GM12874 (cell line): ENCODE results near the gene RNF220.

Experiments used
- CTCF ChIP-seq: IDR thresholded peaks from 2 replicates; pipeline ENCODE4 v1.5.1; 2011; ENCODE audit warnings: low read depth, mild to moderate bottlenecking, control low read depth, low read length, moderate library complexity; ENCODE audit not compliant: insufficient read depth

RNF220 gene

GRCh38 chr1:44575396-44575795, 170.3 kb downstream of the RNF220 start:
- TF ChIP-seq CTCF = no peak

GRCh38 chr1:44576456-44577150, 171.5 kb downstream of the RNF220 start:
- no peak for TF ChIP-seq CTCF

- no peak for TF ChIP-seq CTCF
Measured at GRCh38 chr1:44581205-44581604, 176.2 kb downstream of the RNF220 start.

GRCh38 chr1:44584167-44584566, 179.1 kb downstream of the RNF220 start:
- no peak for TF ChIP-seq CTCF

GRCh38 chr1:44585315-44585920, 180.4 kb downstream of the RNF220 start:
- no peak for TF ChIP-seq CTCF

GRCh38 chr1:44587796-44588460, 182.9 kb downstream of the RNF220 start:
- TF ChIP-seq CTCF = no peak

- TF ChIP-seq CTCF = no peak
Measured at GRCh38 chr1:44588551-44589210, 183.6 kb downstream of the RNF220 start.
